Neuronal stem cell (in vitro differentiated cells): ENCODE data around the gene SP3.

Experiments
- DNase-seq: peaks from one replicate; pipeline ENCODE4 v3.0.0-alpha.2; 2013; ENCODE audit warnings: low spot score
- H2AFZ ChIP-seq: one replicate; pipeline ENCODE4 v1.6.1; 2013; ENCODE audit warnings: mild to moderate bottlenecking, low read length, inconsistent platforms
- H2AK5ac ChIP-seq: 2 replicates; pipeline ENCODE4 v1.6.1; 2013; ENCODE audit warnings: low read depth, mild to moderate bottlenecking, inconsistent platforms, low read length, moderate library complexity, mixed read lengths
- H2BK120ac ChIP-seq: 2 replicates; pipeline ENCODE4 v1.6.1; 2013; ENCODE audit warnings: low read depth, mild to moderate bottlenecking, inconsistent platforms, low read length, moderate library complexity, mixed read lengths
- H2BK12ac ChIP-seq: one replicate; pipeline ENCODE4 v1.6.1; 2013; ENCODE audit warnings: low read length, inconsistent platforms
- H2BK15ac ChIP-seq: 2 replicates; pipeline ENCODE4 v1.6.1; 2013; ENCODE audit warnings: mild to moderate bottlenecking, low read length, inconsistent platforms, mixed read lengths
- H2BK5ac ChIP-seq: one replicate; pipeline ENCODE4 v1.6.1; 2013; ENCODE audit warnings: inconsistent platforms, mild to moderate bottlenecking, low read length, moderate library complexity
- H3K14ac ChIP-seq: one replicate; pipeline ENCODE4 v1.6.1; 2013; ENCODE audit warnings: low read length, inconsistent platforms
- H3K18ac ChIP-seq: 2 replicates; pipeline ENCODE4 v1.6.1; 2013; ENCODE audit warnings: low read length, inconsistent platforms
- H3K23ac ChIP-seq: 2 replicates; pipeline ENCODE4 v1.6.1; 2013; ENCODE audit warnings: low read depth, mild to moderate bottlenecking, mixed read lengths, low read length, inconsistent platforms; ENCODE audit not compliant: poor library complexity
- H3K27ac ChIP-seq: replicated peaks from 3 replicates; pipeline ENCODE4 v1.5.1; 2013; ENCODE audit warnings: low read length, inconsistent platforms
- H3K27me3 ChIP-seq, 3 experiments: 2 replicates each; pipeline ENCODE4 v1.6.1; 2013; ENCODE audit warnings: low read length in 3 of 3, mild to moderate bottlenecking in 2 of 3, inconsistent platforms in 1 of 3, low read depth in 1 of 3, mixed read lengths in 1 of 3, moderate library complexity in 1 of 3; ENCODE audit not compliant: control insufficient read depth in 3 of 3, insufficient read depth in 3 of 3
- H3K36me3 ChIP-seq, 2 donors: replicated peaks in 1 of 2; 2 replicates each; pipeline ENCODE4 v1.6.1; 2013; ENCODE audit warnings: low read length in 2 of 2; ENCODE audit not compliant: control insufficient read depth in 2 of 2, insufficient read depth in 2 of 2
- H3K4ac ChIP-seq: 2 replicates; pipeline ENCODE4 v1.6.1; 2013; ENCODE audit warnings: inconsistent platforms, mild to moderate bottlenecking, low read length, moderate library complexity
- H3K4me1 ChIP-seq, 2 donors: 1 replicate in 1 of 2; 2 replicates in 1 of 2; pipeline ENCODE4 v1.6.1; 2013; ENCODE audit warnings: low read length in 2 of 2, low read depth in 1 of 2; ENCODE audit not compliant: control insufficient read depth in 2 of 2, insufficient read depth in 1 of 2
- H3K4me2 ChIP-seq: one replicate; pipeline ENCODE4 v1.6.1; 2013; ENCODE audit warnings: mild to moderate bottlenecking, low read length, inconsistent platforms; ENCODE audit not compliant: insufficient read depth, poor library complexity, severe bottlenecking
- H3K4me3 ChIP-seq, 2 donors: 2 replicates each; pipeline ENCODE4 v1.5.1; 2013; ENCODE audit warnings: low read length in 2 of 2, mild to moderate bottlenecking in 2 of 2, inconsistent platforms in 1 of 2, moderate library complexity in 1 of 2
- H3K79me1 ChIP-seq: one replicate; pipeline ENCODE4 v1.6.1; 2013; ENCODE audit warnings: low read depth, mild to moderate bottlenecking, inconsistent platforms, low read length, moderate library complexity
- H3K9ac ChIP-seq: one replicate; pipeline ENCODE4 v1.6.1; 2013; ENCODE audit warnings: mild to moderate bottlenecking, low read depth, low read length, inconsistent platforms; ENCODE audit not compliant: poor library complexity
- H3K9me3 ChIP-seq, 2 donors: replicated peaks in 1 of 2; 2 replicates each; pipeline versions ENCODE3 to v1.6.1; 2013; ENCODE audit warnings: low read length in 2 of 2, mild to moderate bottlenecking in 2 of 2, inconsistent platforms in 1 of 2, low read depth in 1 of 2, mixed read lengths in 1 of 2, moderate library complexity in 1 of 2; ENCODE audit not compliant: control insufficient read depth in 2 of 2, insufficient read depth in 1 of 2
- H4K8ac ChIP-seq: one replicate; pipeline ENCODE4 v1.6.1; 2013; ENCODE audit warnings: low read depth, mild to moderate bottlenecking, inconsistent platforms, low read length, moderate library complexity
- H4K91ac ChIP-seq: one replicate; pipeline ENCODE4 v1.6.1; 2013; ENCODE audit warnings: low read length, low read depth, mild to moderate bottlenecking, inconsistent platforms; ENCODE audit not compliant: poor library complexity
- WGBS, 2 donors: extraction: QIAGEN DNeasy Blood & Tissue Kit; methylation state at CpG; one replicate each; pipeline ENCODE4 v1.1.7; 2013; ENCODE audit warnings: missing lambda C conversion rate in 2 of 2, mixed read lengths in 1 of 2; ENCODE audit not compliant: insufficient read length in 2 of 2, insufficient replicate concordance in 1 of 2; ENCODE audit errors: extremely low coverage in 2 of 2; 5-methylcytosine and 5-hydroxymethylcytosine counted together

SP3 gene

DNA sequence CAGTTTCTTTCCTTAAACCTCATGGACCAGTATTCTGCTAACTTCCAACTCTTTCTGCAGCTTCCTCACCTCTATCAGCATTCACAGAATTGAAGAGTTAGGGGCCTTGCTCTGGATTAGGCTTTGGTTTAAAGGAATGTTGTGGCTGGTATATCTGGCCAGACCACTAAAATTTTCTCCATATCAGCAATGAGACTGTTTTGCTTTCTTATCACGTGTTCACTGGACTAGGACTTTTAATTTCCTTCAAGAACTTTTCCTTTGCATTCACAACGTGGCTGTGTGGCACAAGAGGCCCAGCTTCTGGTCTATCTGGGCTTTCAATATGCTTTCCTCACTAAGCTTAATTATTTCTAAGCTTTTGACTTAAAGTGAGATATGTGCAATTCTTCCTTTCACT, 33.4 kb downstream of the SP3 start:
- Histone ChIP-seq H3K9me3 (peaks cover 0 to 27% of the 10 kb centered on the region in 2 donors), H3K18ac (no peak overlapping the region), H2BK120ac (no peak overlapping the region), H3K4ac (no peak overlapping the region), H3K23ac (no peak overlapping the region), H3K27ac (no peak overlapping the region), H2AK5ac (no peak overlapping the region), H4K91ac (no peak overlapping the region), H3K27me3 (no peaks in the 10 kb centered on the region), H3K4me3 (no peak overlapping the region), H2BK15ac (no peak overlapping the region), H3K9ac (no peak overlapping the region), H2BK5ac (no peak overlapping the region), H3K36me3 (peaks cover 2 to 73% of the 10 kb centered on the region in 2 donors), H3K4me2 (no peak overlapping the region), H3K79me1 (no peaks in the 10 kb centered on the region), H3K14ac (no peak overlapping the region), H2AFZ (no peak overlapping the region), H3K4me1 (no peaks in the 10 kb centered on the region), H4K8ac (no peak overlapping the region), H2BK12ac (no peak overlapping the region)
- no peak for DNase-seq
- no CpG with 5 or more reads among the region's 2 CpGs for WGBS, 2 donors

GRCh38 chr2:173929441-173929840, 35.7 kb downstream of the SP3 start:
- no peak overlapping the region for H3K4ac ChIP-seq
- no peak overlapping the region for H4K91ac ChIP-seq
- WGBS, 2 donors = no CpG with 5 or more reads among the region's 1 CpG
- H2BK120ac ChIP-seq = no peak overlapping the region
- no peak overlapping the region for H2AFZ ChIP-seq
- no peaks in the 10 kb centered on the region for H3K79me1 ChIP-seq
- no peak overlapping the region for H3K27ac ChIP-seq
- no peak overlapping the region for H3K4me2 ChIP-seq
- no peak overlapping the region for H2AK5ac ChIP-seq
- H2BK5ac ChIP-seq = no peak overlapping the region
- no peak overlapping the region for H2BK12ac ChIP-seq
- H4K8ac ChIP-seq = no peak overlapping the region
- H3K4me1 ChIP-seq = no peaks in the 10 kb centered on the region
- H3K36me3 ChIP-seq = peaks cover 2 to 72% of the 10 kb centered on the region in 2 donors
- no peaks in the 10 kb centered on the region for H3K27me3 ChIP-seq
- no peak overlapping the region for H3K14ac ChIP-seq
- H2BK15ac ChIP-seq = no peak overlapping the region
- H3K9ac ChIP-seq = no peak overlapping the region
- H3K9me3 ChIP-seq = peaks cover 0 to 27% of the 10 kb centered on the region in 2 donors
- no peak for DNase-seq
- H3K4me3 ChIP-seq = no peak overlapping the region
- no peak overlapping the region for H3K18ac ChIP-seq
- H3K23ac ChIP-seq = no peak overlapping the region

GRCh38 chr2:173926875-173927274, 38.3 kb downstream of the SP3 start:
- no peak overlapping the region for H4K91ac ChIP-seq
- no peak overlapping the region for H2BK5ac ChIP-seq
- H2BK15ac ChIP-seq = no peak overlapping the region
- no peak overlapping the region for H2AFZ ChIP-seq
- DNase-seq = no peak
- no peak overlapping the region for H3K4ac ChIP-seq
- no peak overlapping the region for H3K23ac ChIP-seq
- H3K36me3 ChIP-seq = peaks cover 2 to 64% of the 10 kb centered on the region in 2 donors
- H3K79me1 ChIP-seq = no peaks in the 10 kb centered on the region
- no peak overlapping the region for H2BK12ac ChIP-seq
- H3K27me3 ChIP-seq = no peaks in the 10 kb centered on the region
- no peak overlapping the region for H2AK5ac ChIP-seq
- no peak overlapping the region for H3K4me3 ChIP-seq
- H3K27ac ChIP-seq = no peak overlapping the region
- H4K8ac ChIP-seq = no peak overlapping the region
- H2BK120ac ChIP-seq = no peak overlapping the region
- no peak overlapping the region for H3K18ac ChIP-seq
- H3K4me2 ChIP-seq = no peak overlapping the region
- no peak overlapping the region for H3K14ac ChIP-seq
- no peak overlapping the region for H3K9ac ChIP-seq
- H3K4me1 ChIP-seq = no peaks in the 10 kb centered on the region
- H3K9me3 ChIP-seq = peaks cover 0 to 19% of the 10 kb centered on the region in 2 donors

GRCh38 chr2:173924285-173924684, 40.9 kb downstream of the SP3 start:
- Histone ChIP-seq H3K36me3 (peaks cover 4 to 59% of the 10 kb centered on the region in 2 donors), H3K27me3 (no peaks in the 10 kb centered on the region), H2BK5ac (no peak overlapping the region), H2BK15ac (no peak overlapping the region), H3K14ac (no peak overlapping the region), H2AFZ (no peak overlapping the region), H3K9me3 (peaks cover 0 to 19% of the 10 kb centered on the region in 2 donors), H3K18ac (no peak overlapping the region), H3K4ac (no peak overlapping the region), H3K4me2 (no peak overlapping the region), H3K23ac (no peak overlapping the region), H4K91ac (no peak overlapping the region), H2BK120ac (no peak overlapping the region), H3K79me1 (no peaks in the 10 kb centered on the region), H3K4me1 (no peaks in the 10 kb centered on the region), H3K4me3 (no peak overlapping the region), H2BK12ac (no peak overlapping the region), H3K27ac (no peak overlapping the region), H4K8ac (no peak overlapping the region), H2AK5ac (no peak overlapping the region), H3K9ac (no peak overlapping the region)
- DNase-seq = no peak
- no CpG with 5 or more reads among the region's 2 CpGs for WGBS, 2 donors
